Brain microvascular endothelial cell (primary cell): Measurements from ENCODE around the gene MAT1A.
A peak's percentile ranks its signal among the peaks of the same experiment; 100 is the strongest.
"Not testable (repeated sequence)": the region's sequence is repeated elsewhere in the genome, so short reads cannot be mapped to it uniquely, and the experiment has no call there.

Source experiments
- DNase-seq: peaks from one replicate; pipeline ENCODE4 v3.0.0-alpha.2; 2020
- H3K27ac ChIP-seq: fragments of 250-450 bp; sonication (Bioruptor Pico); 2 replicates; pipeline ENCODE4 v1.5.1; 2020; ENCODE audit warnings: mild to moderate bottlenecking, moderate library complexity
- H3K27me3 ChIP-seq: fragments of 250-450 bp; sonication (Bioruptor Pico); replicated peaks from 2 replicates; pipeline ENCODE4 v1.5.1; 2020; ENCODE audit warnings: mild to moderate bottlenecking
- H3K36me3 ChIP-seq: fragments of 250-450 bp; sonication (Bioruptor Pico); replicated peaks from 2 replicates; pipeline ENCODE4 v1.5.1; 2020; ENCODE audit warnings: mild to moderate bottlenecking
- H3K4me3 ChIP-seq: 2 replicates; pipeline ENCODE4 v1.5.1; 2011; ENCODE audit warnings: low read depth, mild to moderate bottlenecking, control low read depth, low read length, moderate library complexity
- CTCF ChIP-seq: IDR thresholded peaks from 2 replicates; pipeline ENCODE4 v1.5.1; 2011; ENCODE audit warnings: low read depth, mild to moderate bottlenecking, moderate library complexity, low read length, control low read depth, inconsistent platforms; ENCODE audit errors: missing control alignments
- in situ Hi-C: cut with HindIII; loops from 2 replicates; pipeline ENCODE4 v1.10.0; 2017; ENCODE audit warnings: low sequenced_read_pairs, low pct_ligation_motif_present

Gene MAT1A

GRCh38 chr10:80253266-80253962 is 36.0 kb downstream of the MAT1A start:
- no peaks in the 10 kb centered on the region for H3K36me3 ChIP-seq
- no peak overlapping the region for H3K27ac ChIP-seq
- DNase-seq: no peak
- H3K4me3 ChIP-seq: no peak overlapping the region
- in situ Hi-C loops: no loop called here
- no peak for TF ChIP-seq CTCF
- no peaks in the 10 kb centered on the region for H3K27me3 ChIP-seq

GRCh38 chr10:80252296-80252887 is 37.1 kb downstream of the MAT1A start:
- H3K27ac ChIP-seq: no peak overlapping the region
- no peak for TF ChIP-seq CTCF
- in situ Hi-C loops: no loop called here

GRCh38 chr10:80251703-80252280 is 37.7 kb downstream of the MAT1A start:
- DNase-seq, H3K4me3 ChIP-seq, H3K27ac ChIP-seq, H3K27me3 ChIP-seq, in situ Hi-C loops, H3K36me3 ChIP-seq: not testable (repeated sequence)

More at GRCh38 chr10:80252296-80252887, 37.1 kb downstream of the MAT1A start:
- Histone ChIP-seq H3K4me3 (no peak overlapping the region), H3K36me3 (no peaks in the 10 kb centered on the region), H3K27me3 (no peaks in the 10 kb centered on the region)
- no peak for DNase-seq

GRCh38 chr10:80250399-80250798 is 39.1 kb downstream of the MAT1A start:
- H3K36me3 ChIP-seq, DNase-seq, H3K4me3 ChIP-seq, in situ Hi-C loops, H3K27me3 ChIP-seq, H3K27ac ChIP-seq: not testable (repeated sequence)

GRCh38 chr10:80249906-80250305 is 39.6 kb downstream of the MAT1A start:
- DNase-seq, in situ Hi-C loops, H3K36me3 ChIP-seq: not testable (repeated sequence)

GRCh38 chr10:80247611-80248010 is 41.8 kb downstream of the MAT1A start:
- H3K4me3 ChIP-seq, DNase-seq, H3K27me3 ChIP-seq, H3K36me3 ChIP-seq, H3K27ac ChIP-seq, in situ Hi-C loops: not testable (repeated sequence)

More at GRCh38 chr10:80249906-80250305, 39.6 kb downstream of the MAT1A start:
- not testable (repeated sequence) for H3K4me3 ChIP-seq, H3K27ac ChIP-seq, H3K27me3 ChIP-seq

GRCh38 chr10:80244371-80244770 is 45.1 kb downstream of the MAT1A start:
- H3K27me3 ChIP-seq, H3K27ac ChIP-seq, DNase-seq, H3K36me3 ChIP-seq, H3K4me3 ChIP-seq, in situ Hi-C loops: not testable (repeated sequence)

GRCh38 chr10:80242341-80242740 is 47.1 kb downstream of the MAT1A start:
- H3K27me3 ChIP-seq, H3K27ac ChIP-seq, H3K4me3 ChIP-seq, in situ Hi-C loops, DNase-seq, H3K36me3 ChIP-seq: not testable (repeated sequence)

- H3K36me3 ChIP-seq, in situ Hi-C loops, H3K27me3 ChIP-seq, DNase-seq, H3K27ac ChIP-seq, H3K4me3 ChIP-seq: not testable (repeated sequence)
Measured at GRCh38 chr10:80236457-80236856, 53.0 kb downstream of the MAT1A start.

GRCh38 chr10:80234331-80235235 is 54.9 kb downstream of the MAT1A start:
- H3K27me3 ChIP-seq, in situ Hi-C loops, H3K27ac ChIP-seq, DNase-seq, H3K4me3 ChIP-seq, H3K36me3 ChIP-seq: not testable (repeated sequence)

GRCh38 chr10:80233871-80234270 is 55.6 kb downstream of the MAT1A start:
- DNase-seq, H3K36me3 ChIP-seq, in situ Hi-C loops, H3K27ac ChIP-seq, H3K4me3 ChIP-seq, H3K27me3 ChIP-seq: not testable (repeated sequence)

GRCh38 chr10:80226723-80227122 is 62.7 kb downstream of the MAT1A start:
- DNase-seq: peak; percentile 41
- H3K27ac ChIP-seq, H3K27me3 ChIP-seq, H3K36me3 ChIP-seq, H3K4me3 ChIP-seq, in situ Hi-C loops: not testable (repeated sequence)
